K562 (cell line): ENCODE measurements around the gene NDUFAF2. TPM values are rescaled to one million over a fixed set of nuclear protein-coding genes. Genes with fewer than 3 reads are reported as not detected.
A peak's percentile ranks its signal among the peaks of the same experiment; 100 is the strongest.

Experiments
- CBX2 ChIP-seq: fragments of 200-600 bp; sonication (generic); IDR thresholded peaks from one replicate; pipeline ENCODE4 v1.6.1; 2012; ENCODE audit warnings: mild to moderate bottlenecking, low read length, inconsistent platforms; ENCODE audit not compliant: insufficient read depth, poor library complexity, severe bottlenecking
- GATA2 ChIP-seq: sonication (generic); formaldehyde crosslinking; IDR thresholded peaks from 2 replicates; pipeline ENCODE4 v1.4.0; 2020; ENCODE audit warnings: mild to moderate bottlenecking, missing genetic modification reagents
- MCM5 ChIP-seq: fragments of 450-650 bp; IDR thresholded peaks from 2 replicates; pipeline ENCODE4 v1.6.1; 2016; ENCODE audit warnings: low read depth
- NR3C1 ChIP-seq: sonication (generic); formaldehyde crosslinking; IDR thresholded peaks from 2 replicates; pipeline ENCODE4 v1.8.1; 2022; ENCODE audit warnings: missing genetic modification reagents
- NRF1 ChIP-seq, 2 experiments: fragments of 450-650 bp; IDR thresholded peaks in 1 of 2; conservative IDR thresholded peaks in 1 of 2; 2 replicates each; pipeline ENCODE4 v1.6.1; 2014; ENCODE audit warnings: mild to moderate bottlenecking in 2 of 2
- RAD21 ChIP-seq, 2 experiments: fragments of 250-450 bp in 1 of 2; fragments of 450-650 bp in 1 of 2; sonication (Bioruptor Pico) in 1 of 2; formaldehyde crosslinking in 1 of 2; IDR thresholded peaks in 1 of 2; conservative IDR thresholded peaks in 1 of 2; 2 replicates each; pipeline versions ENCODE4 v1.4.0 to v1.8.0; 2020 to 2022; ENCODE audit warnings: mild to moderate bottlenecking in 2 of 2, moderate library complexity in 1 of 2
- SLC30A9 ChIP-seq: fragments of 250-450 bp; sonication (Bioruptor Pico); IDR thresholded peaks from 2 replicates; pipeline ENCODE4 v1.8.0; 2022; ENCODE audit warnings: mild to moderate bottlenecking, moderate library complexity
- SMC3 ChIP-seq: conservative IDR thresholded peaks from 2 replicates; pipeline ENCODE4 v1.6.1; 2011; ENCODE audit warnings: low read depth, low read length, improper control_type of control experiment; ENCODE audit not compliant: insufficient read depth
- SP1 ChIP-seq: sonication (generic); formaldehyde crosslinking; IDR thresholded peaks from 2 replicates; pipeline ENCODE4 v1.8.1; 2022; ENCODE audit warnings: mild to moderate bottlenecking, missing genetic modification reagents
- WHSC1 ChIP-seq: IDR thresholded peaks from one replicate; pipeline ENCODE4 v1.6.1; 2012; ENCODE audit warnings: low read length, control low read depth, inconsistent platforms
- ZNF57 ChIP-seq: fragments of 450-650 bp; formaldehyde crosslinking; IDR thresholded peaks from 2 replicates; pipeline ENCODE4 v1.4.0; 2020; ENCODE audit warnings: mild to moderate bottlenecking, moderate library complexity
- ZNF778 ChIP-seq: fragments of 450-650 bp; formaldehyde crosslinking; IDR thresholded peaks from 2 replicates; pipeline ENCODE4 v1.4.0; 2020; ENCODE audit warnings: mild to moderate bottlenecking, moderate library complexity
- ZNF79 ChIP-seq: fragments of 250-450 bp; sonication (Bioruptor Pico); IDR thresholded peaks from 2 replicates; pipeline ENCODE4 v1.4.0; 2020; ENCODE audit warnings: low read depth, mild to moderate bottlenecking, moderate library complexity
- ZSCAN32 ChIP-seq: fragments of 450-650 bp; formaldehyde crosslinking; IDR thresholded peaks from 2 replicates; pipeline ENCODE4 v1.4.0; 2020; ENCODE audit warnings: mild to moderate bottlenecking, moderate library complexity
- polyA plus RNA-seq, 8 experiments: library from polyadenylated mRNA; depleted of rRNA in 4 of 8; stranded (reverse) in 5 of 8; unstranded in 3 of 8; fragments of >200 nt; fragmentation: Nextera tagmentation in 2 of 8; fragmentation: Illumina TruSeq in 1 of 8; extraction: Ambion mirVana in 2 of 8; extraction: Trizol in 1 of 8; gene quantifications; 2 replicates each; pipeline versions ENCODE4 v1.2.1 to v1.2.3, GENCODE V29; 2011 to 2014; ENCODE audit warnings: inconsistent platforms in 1 of 8, missing spikeins in 1 of 8
- total RNA-seq, 7 experiments: library from RNA; depleted of rRNA in 6 of 7; stranded (reverse); fragments of >200 nt in 6 of 7; fragmentation: Illumina TruSeq in 2 of 7; extraction: Trizol in 2 of 7; gene quantifications; 2 replicates each; pipeline versions ENCODE4 v1.2.1 to v1.2.3, GENCODE V29; 2011 to 2021; ENCODE audit warnings: low replicate concordance in 1 of 7
- TF ChIP-seq, protein P1 (sequence below): sonication (generic); formaldehyde crosslinking; IDR thresholded peaks from 2 replicates; pipeline ENCODE4 v1.9.0; 2022; ENCODE audit warnings: mild to moderate bottlenecking, missing genetic modification reagents
- TF ChIP-seq, protein P2 (sequence below): IDR thresholded peaks from 2 replicates; pipeline ENCODE4 v1.6.1; 2011; ENCODE audit warnings: borderline replicate concordance, low read depth, mild to moderate bottlenecking, moderate library complexity, low read length; ENCODE audit not compliant: insufficient read depth, poor library complexity, severe bottlenecking
- TF ChIP-seq, protein P3 (sequence below): sonication (generic); formaldehyde crosslinking; IDR thresholded peaks from 2 replicates; pipeline ENCODE4 v1.8.1; 2022; ENCODE audit warnings: missing genetic modification reagents
- TF ChIP-seq, protein P4 (sequence below): fragments of 250-450 bp; sonication (Bioruptor Pico); IDR thresholded peaks from 2 replicates; pipeline ENCODE4 v1.8.0; 2022; ENCODE audit warnings: moderate library complexity, mild to moderate bottlenecking, inconsistent platforms
- TF ChIP-seq, protein P5 (sequence below): fragments of 450-650 bp; formaldehyde crosslinking; IDR thresholded peaks from 2 replicates; pipeline ENCODE4 v1.4.0; 2020; ENCODE audit warnings: mild to moderate bottlenecking, mixed read lengths
- TF ChIP-seq, protein P6 (sequence below): fragments of 250-450 bp; sonication (Bioruptor Pico); IDR thresholded peaks from 2 replicates; pipeline ENCODE4 v1.5.1; 2021; ENCODE audit warnings: mild to moderate bottlenecking

The NDUFAF2 gene
- total and polyA plus RNA-seq, 9 of the 15 experiments (the other 6 are each of a cell fraction or from before 2014, with no cell fraction given), result 56.0 to 155 (median 95.9) TPM

DNA sequence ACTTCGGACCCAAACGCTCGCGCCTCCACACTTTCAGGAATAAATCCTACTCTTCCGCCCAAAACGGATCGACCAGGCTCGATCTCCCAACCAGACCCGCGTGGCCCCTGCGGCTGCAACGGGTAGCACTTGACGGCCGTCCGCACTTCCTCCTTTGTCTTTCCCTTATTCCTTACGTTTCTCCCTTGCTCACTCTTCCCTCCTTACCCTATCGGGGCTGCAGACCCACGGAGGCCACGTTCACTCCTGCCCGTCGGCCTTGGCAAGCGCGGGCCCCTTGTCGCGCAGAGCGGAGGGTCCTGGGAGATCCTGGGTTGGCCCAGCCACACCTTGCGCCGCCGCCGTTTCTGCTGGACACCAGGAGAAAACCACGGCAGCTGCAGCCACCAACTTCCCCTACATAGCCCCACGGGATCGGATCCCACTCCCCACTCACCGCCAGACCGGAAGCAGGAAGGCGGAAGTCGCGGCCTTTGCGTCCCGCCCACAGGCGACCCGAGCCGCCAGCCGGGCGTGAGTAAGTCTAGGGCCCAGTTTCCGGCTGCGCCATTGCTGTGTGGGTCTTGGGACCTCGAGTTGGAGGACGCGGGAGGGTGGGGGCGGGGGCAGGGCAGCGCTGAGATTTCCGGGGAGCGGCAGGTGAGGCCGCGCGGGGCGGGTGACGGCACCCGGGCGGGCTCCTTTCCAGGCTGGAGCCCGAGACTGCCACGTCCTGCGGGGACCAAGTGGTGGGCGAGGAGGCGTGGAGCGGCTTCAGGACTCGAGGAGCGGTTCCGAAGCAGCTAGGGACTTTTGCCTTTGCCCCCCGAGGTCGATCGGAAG is 217.2 kb downstream of the NDUFAF2 start, which contains the start of gene SMIM15 (continued):
- TF ChIP-seq, protein P1, sequence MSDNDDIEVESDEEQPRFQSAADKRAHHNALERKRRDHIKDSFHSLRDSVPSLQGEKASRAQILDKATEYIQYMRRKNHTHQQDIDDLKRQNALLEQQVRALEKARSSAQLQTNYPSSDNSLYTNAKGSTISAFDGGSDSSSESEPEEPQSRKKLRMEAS, result peak; percentile 54
- peak; percentile 63 to 71 for TF ChIP-seq NRF1 (conservative IDR thresholded peaks at IDR 0.05 in 1 of 2, IDR thresholded peaks at IDR 0.05 in 1 of 2)
- no peak for TF ChIP-seq ZNF57
- TF ChIP-seq ZNF79, result no peak
- TF ChIP-seq, protein P2, sequence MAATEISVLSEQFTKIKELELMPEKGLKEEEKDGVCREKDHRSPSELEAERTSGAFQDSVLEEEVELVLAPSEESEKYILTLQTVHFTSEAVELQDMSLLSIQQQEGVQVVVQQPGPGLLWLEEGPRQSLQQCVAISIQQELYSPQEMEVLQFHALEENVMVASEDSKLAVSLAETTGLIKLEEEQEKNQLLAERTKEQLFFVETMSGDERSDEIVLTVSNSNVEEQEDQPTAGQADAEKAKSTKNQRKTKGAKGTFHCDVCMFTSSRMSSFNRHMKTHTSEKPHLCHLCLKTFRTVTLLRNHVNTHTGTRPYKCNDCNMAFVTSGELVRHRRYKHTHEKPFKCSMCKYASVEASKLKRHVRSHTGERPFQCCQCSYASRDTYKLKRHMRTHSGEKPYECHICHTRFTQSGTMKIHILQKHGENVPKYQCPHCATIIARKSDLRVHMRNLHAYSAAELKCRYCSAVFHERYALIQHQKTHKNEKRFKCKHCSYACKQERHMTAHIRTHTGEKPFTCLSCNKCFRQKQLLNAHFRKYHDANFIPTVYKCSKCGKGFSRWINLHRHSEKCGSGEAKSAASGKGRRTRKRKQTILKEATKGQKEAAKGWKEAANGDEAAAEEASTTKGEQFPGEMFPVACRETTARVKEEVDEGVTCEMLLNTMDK, result no peak
- TF ChIP-seq NR3C1 (CRISPR knock-in tag), result no peak
- no peak for TF ChIP-seq CBX2
- TF ChIP-seq, protein P3, sequence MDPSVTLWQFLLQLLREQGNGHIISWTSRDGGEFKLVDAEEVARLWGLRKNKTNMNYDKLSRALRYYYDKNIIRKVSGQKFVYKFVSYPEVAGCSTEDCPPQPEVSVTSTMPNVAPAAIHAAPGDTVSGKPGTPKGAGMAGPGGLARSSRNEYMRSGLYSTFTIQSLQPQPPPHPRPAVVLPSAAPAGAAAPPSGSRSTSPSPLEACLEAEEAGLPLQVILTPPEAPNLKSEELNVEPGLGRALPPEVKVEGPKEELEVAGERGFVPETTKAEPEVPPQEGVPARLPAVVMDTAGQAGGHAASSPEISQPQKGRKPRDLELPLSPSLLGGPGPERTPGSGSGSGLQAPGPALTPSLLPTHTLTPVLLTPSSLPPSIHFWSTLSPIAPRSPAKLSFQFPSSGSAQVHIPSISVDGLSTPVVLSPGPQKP (CRISPR knock-in tag), result no peak
- no peak for TF ChIP-seq SMC3
- no peak for TF ChIP-seq RAD21 (CRISPR knock-in tag; conservative IDR thresholded peaks at IDR 0.05 in 1 of 2, IDR thresholded peaks at IDR 0.05 in 1 of 2)
- TF ChIP-seq, protein P4, sequence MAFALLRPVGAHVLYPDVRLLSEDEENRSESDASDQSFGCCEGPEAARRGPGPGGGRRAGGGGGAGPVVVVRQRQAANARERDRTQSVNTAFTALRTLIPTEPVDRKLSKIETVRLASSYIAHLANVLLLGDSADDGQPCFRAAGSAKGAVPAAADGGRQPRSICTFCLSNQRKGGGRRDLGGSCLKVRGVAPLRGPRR, result no peak
- no peak for TF ChIP-seq ZSCAN32 (CRISPR knock-in tag)
- TF ChIP-seq SP1 (CRISPR knock-in tag), result peak; percentile 72; the same call in 1 of the 2 replicates
- no peak for TF ChIP-seq GATA2 (CRISPR knock-in tag)
- TF ChIP-seq ZNF778 (CRISPR knock-in tag), result no peak
- TF ChIP-seq, protein P5, sequence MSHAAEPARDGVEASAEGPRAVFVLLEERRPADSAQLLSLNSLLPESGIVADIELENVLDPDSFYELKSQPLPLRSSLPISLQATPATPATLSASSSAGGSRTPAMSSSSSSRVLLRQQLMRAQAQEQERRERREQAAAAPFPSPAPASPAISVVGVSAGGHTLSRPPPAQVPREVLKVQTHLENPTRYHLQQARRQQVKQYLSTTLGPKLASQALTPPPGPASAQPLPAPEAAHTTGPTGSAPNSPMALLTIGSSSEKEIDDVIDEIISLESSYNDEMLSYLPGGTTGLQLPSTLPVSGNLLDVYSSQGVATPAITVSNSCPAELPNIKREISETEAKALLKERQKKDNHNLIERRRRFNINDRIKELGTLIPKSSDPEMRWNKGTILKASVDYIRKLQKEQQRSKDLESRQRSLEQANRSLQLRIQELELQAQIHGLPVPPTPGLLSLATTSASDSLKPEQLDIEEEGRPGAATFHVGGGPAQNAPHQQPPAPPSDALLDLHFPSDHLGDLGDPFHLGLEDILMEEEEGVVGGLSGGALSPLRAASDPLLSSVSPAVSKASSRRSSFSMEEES (CRISPR knock-in tag), result no peak
- no peak for TF ChIP-seq MCM5
- no peak for TF ChIP-seq SLC30A9 (CRISPR knock-in tag)
- TF ChIP-seq, protein P6, sequence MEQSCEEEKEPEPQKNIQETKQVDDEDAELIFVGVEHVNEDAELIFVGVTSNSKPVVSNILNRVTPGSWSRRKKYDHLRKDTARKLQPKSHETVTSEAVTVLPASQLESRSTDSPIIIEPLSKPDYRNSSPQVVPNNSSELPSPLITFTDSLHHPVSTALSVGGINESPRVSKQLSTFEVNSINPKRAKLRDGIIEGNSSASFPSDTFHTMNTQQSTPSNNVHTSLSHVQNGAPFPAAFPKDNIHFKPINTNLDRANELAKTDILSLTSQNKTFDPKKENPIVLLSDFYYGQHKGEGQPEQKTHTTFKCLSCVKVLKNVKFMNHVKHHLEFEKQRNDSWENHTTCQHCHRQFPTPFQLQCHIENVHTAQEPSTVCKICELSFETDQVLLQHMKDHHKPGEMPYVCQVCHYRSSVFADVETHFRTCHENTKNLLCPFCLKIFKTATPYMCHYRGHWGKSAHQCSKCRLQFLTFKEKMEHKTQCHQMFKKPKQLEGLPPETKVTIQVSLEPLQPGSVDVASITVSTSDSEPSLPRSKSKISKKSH (CRISPR knock-in tag), result no peak
- TF ChIP-seq WHSC1, result no peak
